T1000 (cell line): ENCODE results near the gene PRR7.
A peak's percentile ranks its signal among the peaks of the same experiment; 100 is the strongest.

Experiments
- DNase-seq: peaks from one replicate; lab custom pipeline; 2025; ENCODE audit warnings: mixed read lengths; lab: John Stamatoyannopoulos, UW

The PRR7 gene

DNA sequence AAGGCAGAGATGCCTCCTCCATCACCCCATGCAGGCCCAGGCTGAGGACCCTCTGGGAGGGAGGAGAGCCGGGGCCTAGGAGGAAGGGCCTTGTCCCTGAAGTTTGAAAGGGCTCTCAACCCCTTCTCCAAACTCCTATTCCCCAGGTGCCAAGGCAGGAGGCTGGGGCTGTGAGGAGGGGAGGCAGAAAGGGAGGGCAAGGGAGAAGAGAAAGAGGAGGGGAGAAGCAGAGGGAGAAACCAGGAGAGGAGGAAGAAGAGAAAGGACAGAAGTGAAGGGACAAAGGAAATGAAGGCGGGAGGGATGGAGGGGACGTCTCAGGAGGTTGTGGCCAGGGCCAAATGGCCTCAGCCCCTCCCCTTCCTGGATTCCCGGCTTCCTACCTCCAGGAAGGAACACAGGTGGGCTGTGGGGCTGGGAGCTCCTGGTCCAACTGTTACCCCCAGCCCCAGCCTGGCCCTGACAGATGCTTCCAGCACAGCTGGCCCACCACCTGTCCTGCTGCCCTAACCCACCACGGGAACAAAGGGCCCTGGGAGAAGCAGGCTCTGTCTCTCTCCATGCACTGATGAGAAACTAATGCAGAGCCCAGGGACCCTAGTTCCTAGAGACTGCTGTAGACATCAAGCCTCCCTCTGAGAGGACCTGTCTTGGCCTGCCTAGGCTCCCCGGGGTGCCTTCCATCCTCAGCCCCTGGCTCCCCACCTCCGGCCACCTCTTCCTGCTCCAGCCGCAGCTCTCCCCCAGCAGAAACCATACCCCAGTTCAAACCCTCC lies 23.3 kb downstream of the PRR7 start:
- no peak for DNase-seq

DNA sequence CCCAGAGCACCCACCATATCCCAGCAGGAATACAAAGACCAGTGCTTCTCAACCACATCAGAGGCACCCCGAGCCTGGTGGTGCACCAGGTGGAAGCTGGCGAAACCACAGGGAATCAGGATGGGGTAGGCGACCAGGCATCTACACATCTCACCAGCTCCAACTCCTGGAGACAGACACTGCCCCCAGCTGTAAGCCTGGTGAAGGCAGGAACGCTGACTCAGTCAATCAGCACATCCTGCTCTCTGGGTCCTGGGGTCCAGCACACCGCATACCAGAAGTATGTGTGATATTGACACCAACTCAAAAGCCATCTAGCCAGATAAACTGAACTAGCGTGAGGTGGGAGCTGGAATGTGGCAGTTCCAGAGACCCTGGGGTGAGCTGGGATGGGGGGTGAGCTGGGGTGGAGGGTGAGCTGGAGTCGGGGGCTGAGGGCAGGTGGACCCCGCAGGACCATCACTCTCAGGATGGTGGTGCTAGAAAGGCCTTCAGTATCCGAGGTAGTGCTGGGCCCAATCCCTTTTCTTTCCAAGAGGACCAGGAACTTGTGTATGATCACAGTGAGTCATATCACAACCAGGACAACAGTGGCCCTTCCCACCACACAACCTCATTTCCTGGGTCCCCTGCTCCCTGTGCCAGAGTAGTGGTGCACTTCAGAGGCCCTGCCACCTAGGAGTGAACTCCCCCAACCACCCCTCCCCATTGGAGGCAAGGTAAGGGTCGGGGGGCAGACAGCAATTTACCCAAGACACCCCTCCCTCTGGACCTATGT lies 24.3 kb downstream of the PRR7 start:
- DNase-seq, result no peak

DNA sequence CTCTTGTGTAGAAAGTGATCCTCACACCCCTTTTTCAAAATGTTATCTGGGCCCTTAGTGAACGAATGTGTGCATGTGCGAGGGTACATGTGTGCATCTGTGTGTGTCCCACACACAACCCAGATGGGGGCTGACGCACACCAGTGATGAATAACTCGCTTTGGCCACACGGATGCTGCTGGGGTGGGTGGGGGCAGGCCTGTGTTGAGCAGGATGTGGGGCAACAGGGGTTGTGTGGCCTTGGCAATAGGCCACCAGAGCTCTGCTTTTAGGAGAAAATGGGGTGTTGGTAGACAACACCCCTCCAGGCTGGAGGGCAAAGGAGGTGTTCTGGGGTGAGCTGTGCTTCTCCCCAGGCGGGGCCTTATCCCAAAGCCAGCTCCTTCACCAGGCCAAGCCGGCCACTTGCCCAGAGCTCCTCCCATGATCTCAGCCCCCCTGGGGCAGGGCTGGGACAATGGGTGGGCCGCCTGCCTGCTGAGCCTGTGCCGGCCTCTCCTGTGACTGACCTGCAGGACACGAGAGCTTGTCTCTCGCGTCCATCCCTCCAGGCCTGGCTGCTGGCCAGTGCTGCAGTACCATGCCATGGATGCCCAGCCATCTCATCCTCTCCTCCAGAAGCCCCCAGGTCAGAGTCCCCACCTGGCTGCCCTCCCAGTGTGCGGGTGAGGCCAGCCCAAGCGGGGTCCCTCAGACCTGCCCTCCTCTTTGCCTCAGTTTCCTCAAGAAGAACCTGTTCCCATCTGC lies 25.2 kb downstream of the PRR7 start:
- DNase-seq, result no peak

GRCh38 chr5:177472460-177473442 lies 26.1 kb downstream of the PRR7 start:
- peak; percentile 19 for DNase-seq

DNA sequence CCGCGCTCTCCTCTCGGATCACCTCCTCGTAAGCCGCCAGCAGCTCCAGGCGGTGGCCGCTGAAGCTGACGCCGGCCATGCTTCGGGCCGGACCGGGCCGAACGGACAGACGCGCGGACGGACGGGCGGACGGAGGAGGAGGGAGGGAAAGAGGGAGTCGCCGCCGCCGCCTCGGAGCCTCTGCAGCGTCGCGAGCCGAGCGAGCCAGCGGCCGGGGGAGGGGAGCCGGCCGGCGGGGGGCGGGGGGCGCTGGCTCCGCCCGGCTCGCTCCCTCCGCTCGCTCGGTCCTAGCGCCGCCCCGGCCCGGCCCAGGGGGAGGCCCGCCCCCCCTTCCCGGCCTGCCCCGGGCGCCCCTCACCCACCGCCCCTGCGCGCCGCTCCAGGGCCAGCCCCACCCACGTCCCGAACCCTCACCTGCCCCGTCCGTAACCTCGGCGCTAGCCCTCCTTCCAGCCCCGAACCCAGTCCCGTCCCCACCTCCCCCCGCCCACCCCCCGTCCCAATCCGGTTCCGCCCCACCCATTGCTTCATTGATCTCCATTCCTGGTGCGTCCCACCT lies 26.9 kb downstream of the PRR7 start, which contains the start of gene DBN1:
Gene DBN1 (minus strand): TSS at position 192 of the 559 bp plus-strand sequence. CDS start 113 bp downstream, at position 79.
- DNase-seq, result peak; percentile 24

GRCh38 chr5:177474002-177474476 lies 27.4 kb downstream of the PRR7 start:
- DNase-seq, result no peak

DNA sequence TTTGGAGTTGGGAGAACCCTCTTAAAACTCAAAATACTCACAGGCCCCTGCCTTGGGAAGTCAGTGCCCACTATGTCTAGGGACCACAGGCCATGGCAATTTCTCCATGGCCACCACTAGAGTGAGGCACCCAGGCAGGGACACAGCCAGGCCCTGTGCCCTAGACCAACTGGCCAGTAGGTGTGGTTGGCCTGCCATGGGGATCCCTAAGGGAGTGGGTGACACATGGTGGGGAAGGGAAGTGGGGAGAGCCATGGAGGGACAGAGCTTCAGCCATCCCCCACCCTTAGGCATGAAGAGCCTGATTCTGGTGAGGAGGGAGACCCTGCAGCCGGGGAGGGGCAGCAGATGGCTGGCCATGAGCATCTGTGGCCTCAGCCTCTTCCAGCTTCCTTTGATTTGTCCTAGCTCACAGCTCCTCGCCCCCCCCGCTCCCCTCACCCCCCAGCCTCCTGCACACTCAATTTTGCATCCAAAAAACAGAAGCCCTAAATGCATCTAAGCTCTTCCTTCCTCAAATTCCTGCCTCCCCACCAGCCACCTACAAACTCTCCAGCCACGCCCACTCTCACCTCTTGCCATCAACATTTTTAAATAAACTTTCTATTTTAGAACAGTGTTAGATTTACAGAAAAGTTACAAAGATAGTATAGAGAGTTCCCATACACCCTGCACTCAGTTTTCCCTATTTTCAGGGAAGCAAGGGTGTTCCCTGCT lies 28.4 kb downstream of the PRR7 start:
- DNase-seq, result no peak

DNA sequence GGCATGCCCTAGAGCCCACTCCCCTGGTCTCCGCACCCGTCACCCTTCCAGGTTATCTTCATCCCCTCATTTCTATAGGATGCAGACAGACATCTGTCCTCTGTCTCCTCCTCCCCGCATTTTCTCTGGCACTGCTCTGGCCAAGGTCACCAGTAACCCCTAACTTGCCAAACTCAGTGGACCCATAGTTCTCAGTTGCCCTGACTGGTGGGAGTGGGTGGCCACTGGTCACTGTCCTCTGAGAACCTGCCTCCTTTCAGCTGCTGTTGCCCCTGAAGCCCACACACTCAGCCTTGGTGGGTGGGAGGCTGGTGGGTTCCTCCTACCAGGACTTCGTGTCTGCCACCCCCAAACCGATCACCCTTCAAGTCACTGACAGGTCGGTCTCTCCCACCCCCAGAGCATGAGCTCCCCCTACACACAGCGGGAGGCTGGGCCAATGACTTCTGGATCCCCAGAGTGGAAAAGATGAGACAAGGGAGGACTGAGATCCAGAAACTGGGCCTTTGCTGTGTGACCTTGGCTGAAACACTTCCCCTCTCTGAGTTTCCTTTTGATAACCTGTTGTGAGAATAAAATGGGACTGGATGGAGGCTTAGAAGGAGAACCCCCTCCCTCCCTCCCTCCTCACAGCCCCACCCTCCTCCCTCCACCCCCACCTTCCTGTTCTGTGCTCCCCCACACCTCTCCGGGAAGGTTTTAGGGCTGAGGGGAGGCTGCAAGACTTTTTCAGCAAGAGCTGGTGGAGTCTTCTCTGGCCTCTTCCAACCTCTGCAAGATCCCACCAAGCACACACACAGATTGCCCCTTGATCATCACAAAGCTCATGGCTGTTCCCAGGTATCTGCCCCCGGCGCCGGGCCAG lies 29.2 kb downstream of the PRR7 start:
- no peak for DNase-seq

DNA sequence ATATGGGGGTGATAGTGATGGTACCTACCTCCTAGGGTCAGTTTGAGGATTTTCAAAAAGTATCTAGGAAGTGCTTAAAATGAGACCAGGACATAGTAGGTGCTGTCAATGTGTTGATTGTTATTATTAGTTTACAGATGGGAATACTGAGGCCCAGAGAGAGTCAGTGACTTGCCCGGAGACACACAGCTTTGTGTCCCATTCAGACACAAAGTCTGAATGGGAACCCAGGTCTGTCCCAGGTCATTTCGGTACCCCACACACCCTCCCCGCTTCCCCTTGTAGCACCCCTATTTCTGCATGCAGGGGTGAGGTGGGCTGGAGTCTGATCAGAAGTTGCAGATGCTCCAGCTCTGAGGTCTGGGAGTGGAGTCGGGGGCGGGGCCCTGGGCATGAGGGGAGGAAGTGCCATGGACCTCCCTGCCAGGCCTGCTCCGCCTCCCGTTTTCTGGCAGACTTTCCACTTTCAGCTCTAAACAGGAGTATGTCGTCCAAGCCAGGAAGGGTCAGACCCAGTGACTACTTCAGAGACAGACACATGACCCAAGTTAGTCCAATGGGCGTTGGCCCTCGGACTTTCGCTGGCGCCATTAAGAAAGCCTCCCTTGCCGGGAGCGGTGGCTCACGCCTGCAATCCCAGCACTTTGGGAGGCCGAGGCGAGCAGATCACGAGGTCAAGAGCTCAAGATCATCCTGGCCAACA lies 30.1 kb downstream of the PRR7 start:
- DNase-seq, result no peak

DNA sequence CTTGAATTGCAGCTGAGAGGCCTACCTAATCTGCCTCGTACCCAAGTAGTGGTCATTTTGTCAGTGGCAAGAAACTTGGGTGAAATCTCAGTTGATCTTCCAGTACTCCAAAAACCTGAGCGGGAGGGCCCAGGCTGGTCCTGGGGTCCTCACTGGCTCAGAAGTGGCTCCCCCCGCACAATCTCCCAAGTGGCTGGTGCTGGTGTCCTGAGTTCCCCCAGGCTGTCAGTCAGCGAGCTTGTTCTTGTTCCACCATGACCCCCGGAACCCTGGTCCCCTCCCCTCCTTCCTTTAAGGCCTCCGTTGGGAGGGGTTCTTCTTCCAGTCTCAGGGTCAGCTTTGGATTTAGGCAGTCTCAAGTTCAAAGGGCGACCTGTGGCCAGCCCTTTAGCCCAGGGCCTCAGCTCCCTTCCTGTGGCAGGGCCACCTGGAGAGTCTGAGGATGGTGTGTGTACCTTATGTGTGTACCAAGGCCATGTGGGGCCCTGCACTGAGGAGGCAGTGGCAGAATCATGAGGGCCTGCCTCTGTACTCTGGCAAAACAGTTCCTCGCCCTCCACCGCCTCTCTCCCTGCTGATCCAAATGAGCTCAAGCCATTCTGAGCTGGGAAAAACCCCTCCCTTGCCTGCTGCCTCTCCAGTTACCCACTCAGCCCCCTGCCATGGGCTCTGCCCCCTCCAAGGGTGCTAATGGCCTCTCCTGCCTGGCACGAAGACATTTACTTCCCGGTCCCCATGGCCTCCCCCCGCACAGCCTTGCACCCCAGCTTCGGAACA lies 31.3 kb downstream of the PRR7 start:
- DNase-seq, result no peak

DNA sequence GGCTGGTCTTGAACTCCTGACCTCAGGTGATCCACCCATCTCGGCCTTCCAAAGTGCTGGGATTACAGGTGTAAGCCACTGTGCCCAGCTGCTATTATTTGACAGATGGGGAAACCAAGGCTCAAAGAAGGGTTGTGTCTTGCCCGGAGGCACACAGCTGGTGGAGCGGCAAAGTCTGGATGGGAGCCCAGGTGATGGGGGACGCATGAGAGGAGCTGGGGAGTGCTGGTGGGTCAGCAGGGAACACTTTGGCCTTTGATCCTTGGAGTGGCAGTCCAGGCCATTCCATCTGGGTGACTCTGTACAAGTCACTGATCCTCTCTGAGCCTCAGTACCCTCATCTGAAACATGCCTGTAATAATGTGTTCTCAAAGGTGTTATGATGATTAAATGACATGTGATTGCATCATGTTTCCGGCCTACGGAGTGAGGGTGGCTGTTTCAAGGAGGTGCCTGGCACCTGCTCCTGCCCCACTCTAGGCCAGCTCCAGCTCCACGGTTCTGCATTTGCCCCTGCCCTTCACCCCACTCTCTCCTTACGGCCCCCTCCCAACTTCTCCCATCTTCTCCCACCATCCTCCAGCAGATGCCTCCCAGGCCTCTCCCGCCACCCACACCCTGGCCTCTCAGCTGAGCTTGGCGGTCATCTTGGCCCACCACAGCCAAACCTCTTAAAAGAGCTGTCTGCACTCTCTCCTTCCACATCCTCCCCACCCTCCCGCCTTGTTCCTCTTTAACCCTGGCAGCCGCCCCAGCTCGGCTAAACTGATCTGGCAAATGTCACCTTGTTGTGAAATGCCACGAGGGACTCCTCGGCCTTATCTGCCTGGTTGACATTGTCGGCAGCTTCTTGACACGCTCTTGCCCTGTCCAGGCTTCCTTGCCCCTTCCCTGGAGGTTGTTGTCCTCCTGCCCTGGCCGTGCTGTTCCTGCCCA lies 32.4 kb downstream of the PRR7 start:
- no peak for DNase-seq

DNA sequence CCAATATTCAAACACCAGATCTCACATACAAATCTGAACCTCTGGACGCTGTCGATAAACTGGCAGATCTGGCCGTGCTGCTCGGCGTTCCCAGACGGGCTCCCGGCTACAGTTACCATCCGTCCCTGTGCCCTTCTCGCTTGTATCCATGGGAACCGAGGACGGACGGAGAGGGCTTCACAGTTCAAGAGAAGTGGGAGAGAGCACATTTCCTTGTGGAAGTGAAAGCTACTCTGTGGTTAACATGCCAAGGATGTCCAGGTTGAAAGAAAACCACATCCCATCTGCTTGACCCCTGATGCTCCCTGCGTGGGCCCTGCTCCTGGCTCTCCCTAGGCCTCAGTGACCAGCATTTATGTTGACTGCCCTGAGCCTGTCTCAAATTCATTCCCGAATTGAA lies 33.2 kb downstream of the PRR7 start:
- no peak for DNase-seq

DNA sequence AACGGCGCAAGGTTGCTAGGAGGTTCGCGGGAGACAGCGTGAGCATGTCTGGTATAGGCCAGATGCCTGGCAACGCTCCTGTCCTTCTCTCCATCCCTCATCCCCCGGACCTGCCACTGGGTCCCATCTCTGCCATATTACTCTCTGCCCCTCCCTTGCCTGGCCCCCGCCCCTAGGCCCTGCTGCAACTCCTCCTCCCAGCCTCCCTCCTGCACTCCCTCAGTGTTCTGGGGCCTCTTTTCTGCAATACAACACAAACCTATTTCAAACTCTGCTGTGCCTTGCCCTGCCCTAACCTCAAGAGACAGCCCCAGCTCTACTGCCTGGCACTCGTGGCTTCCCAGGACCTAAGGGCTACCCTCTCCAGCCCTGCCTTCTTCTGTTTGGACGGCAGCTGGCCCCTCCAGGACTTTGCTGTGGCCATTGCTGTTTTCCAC lies 35.8 kb downstream of the PRR7 start:
- DNase-seq, result no peak

DNA sequence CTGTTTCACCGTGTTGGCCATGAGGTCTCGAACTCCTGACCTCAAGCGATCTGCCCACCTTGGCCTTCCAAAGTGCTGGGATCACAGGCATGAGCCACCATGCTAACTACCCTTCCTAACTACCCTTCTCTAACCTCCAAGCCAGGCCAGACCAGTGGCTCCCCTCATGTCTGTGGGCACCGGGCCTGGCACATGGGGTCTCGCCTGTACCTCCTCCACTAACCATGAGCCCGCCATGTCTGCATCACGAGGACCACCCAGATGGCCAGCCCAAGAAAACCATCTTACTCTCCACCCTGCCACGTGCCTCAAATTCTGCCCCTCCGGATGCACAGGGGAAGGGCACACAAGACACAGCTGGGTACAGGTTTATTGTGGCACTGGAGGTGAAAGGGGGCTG lies 36.4 kb downstream of the PRR7 start:
- no peak for DNase-seq

DNA sequence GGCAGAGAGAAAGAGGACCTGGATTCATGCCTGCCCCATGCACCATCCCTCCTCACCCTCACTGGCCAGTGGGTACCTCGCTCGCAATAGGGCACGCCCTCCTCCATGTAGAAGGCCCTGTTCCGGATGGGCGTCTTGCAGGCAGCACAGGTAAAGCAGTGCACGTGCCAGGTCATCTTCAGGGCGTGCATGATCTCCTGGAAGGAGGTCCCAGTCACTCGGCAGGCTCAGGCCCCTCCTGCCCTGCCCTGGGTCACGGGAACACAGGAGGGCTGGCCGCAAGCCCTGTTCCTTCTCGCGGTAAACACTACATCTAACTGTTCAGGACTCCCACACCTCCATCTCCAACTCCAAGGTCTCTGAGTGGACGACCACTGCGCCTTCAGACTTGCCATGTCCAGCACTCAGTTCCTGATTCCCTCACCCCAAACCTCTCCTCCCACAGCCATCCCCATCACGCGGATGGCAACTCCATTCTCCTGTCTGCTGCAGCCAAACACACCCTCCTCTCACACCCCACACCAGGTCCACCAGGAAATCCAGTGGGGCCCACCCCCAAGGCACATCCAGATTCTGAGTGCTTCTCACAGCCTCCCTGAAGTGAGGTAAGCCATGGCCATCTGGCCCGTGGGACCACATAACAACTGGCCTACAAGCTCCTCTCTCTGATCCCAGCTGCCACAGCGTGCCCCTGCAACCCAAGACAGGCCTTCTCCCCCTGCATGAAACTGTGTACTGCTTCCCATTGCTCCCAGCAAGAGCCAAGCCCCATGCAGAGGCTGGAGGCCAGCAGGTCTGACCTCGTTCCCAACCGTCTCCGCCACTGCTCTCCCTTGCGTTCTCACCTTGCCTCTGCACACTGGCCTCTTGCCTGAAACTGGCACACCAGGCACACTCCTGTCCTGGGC lies 37.6 kb downstream of the PRR7 start:
- no peak for DNase-seq
